HG03066 (cell line): ENCODE results near the gene KCTD16.

Experiments used
- ATAC-seq: cut with Tn5 transposase; IDR thresholded peaks from one replicate; pipeline ENCODE4 v1.9.1; 2021; ENCODE audit warnings: low read depth; ENCODE audit not compliant: unreplicated experiment

The KCTD16 gene

DNA sequence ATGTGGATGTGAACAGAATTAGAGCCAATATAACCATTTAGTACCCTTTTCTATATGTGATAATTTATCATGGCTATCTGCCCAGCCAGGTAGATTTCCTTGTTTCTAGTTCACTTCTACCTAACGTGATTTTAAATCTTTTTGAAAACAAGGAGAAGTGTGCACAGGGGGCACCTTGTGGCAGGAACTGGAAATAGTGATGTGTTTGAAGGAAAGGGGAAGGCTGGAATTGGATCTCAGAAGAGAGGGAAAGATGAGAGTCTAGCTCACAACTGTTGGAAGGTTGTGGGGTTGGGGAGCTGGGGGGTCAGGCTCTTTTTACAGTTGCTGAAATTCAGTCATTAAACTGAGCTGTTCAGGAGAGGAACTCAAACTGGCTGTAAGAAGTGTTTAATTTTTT is 219.5 kb downstream of the KCTD16 start:
- no peak for ATAC-seq

DNA sequence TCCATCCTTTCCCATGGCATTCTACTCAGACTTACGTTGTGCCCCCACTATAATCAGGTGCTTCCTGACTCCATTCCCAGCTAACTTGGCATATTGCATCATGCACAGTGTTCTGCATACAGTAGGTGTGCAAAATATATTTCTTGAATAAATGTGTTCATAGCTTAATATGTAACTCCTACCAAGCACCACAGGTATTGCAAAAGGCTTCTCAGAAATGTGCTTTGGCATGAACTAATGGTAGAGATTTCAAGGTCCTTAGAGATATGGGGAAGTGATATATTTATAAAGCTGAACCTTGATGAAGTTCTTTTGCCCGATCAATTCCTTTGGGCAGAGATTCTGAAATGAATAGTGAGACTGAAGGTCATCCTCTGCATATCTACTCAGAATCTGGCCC is 220.4 kb downstream of the KCTD16 start:
- ATAC-seq = no peak

DNA sequence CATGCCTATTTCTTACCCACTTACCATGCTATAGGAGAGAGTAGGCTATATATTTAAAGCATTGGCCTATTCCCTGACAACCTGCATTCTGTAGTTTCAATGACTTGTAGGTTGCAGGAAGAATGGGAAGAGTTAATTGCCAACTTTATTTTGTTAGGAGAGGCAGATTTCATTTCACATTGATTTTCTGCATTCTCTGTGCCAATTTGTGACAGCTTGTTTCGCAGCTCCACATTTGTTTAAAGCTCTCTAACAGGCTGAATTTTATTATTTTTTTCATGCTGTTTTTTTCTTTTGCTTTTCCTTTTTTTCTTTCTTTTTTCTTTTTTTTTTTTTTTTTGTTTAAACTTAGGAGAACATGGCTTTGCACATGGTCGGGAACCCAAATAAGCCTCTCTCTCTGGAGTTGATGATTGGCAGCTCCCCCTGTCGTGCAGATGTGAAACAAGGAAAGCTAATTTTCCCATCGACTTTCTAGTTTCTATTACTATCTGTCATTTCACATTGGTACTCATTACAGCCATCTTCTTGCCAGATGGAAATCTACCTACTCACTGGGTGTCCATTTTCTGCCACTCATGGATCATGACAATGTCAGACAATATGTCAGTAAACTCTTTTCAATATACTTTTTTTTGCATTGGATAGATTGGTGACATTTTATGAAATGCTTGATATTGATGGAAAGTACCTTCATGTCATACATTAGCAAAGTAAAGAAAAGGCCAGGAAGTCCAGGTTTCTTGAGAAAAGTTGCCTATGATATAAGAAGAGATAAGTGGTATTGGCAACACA is 223.2 kb downstream of the KCTD16 start:
- ATAC-seq = no peak

DNA sequence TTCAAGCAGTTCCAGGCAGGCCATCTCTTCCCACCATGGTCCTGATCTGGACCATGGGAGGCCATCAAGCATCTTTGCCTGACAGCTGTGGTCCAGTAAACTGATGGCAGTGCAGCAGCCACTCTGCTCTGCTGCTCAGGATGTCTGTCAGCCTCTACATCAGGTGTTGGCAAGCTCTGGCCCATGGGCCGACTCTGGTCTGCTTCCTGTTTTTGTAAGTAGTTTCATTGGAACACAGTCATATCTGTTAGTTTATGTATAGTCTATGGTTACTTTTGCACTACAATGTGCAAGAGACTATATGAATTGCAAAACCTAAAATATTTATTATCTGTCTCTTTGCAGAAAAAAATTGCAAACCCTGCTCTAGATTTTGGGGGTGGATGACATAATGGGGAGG is 225.0 kb downstream of the KCTD16 start:
- no peak for ATAC-seq

DNA sequence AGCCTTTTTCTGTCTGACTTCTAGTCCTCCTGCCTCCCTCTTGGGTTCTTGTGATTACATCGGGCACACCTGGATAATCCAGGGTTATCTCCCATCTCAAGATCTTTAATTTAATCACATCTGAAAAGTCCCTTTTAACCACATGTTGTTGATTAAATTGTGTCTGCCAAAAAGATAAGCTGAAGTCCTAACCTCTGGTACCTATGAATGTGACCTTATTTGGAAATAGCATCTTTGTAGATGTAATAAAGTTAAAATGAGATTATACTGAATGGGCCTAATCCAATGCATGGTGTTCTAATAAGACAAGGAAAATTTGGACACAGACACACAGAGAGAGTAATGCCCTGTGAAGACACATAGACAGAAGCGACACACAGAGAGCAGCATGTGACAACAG is 232.4 kb downstream of the KCTD16 start:
- no peak for ATAC-seq

DNA sequence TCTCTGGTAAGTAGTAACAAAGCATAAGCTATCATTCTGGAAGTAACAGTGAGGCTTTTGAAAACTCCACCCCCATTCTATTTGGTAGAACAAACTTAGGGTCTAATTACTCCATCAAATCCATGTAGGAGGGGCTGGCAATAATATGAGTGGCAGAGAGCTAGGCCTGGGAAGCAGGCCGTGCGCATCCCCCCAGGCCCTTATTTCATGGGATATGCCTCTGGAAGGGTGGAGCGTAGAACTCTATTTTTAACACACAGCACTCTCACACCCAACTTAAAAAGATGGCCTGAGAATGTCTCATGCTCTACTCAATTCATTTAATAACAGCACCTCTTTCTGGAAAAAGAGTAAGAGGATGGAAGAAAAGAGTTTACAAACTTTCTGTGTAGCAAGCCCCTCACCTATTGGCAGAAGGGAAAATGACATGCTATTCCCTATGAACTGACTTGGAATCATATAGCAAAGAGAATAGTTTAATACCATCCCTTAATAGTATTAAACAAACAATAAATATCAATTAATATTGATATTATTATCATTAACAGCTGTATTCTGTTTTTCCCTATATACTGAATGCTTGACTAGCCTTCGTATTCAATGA is 233.2 kb downstream of the KCTD16 start:
- ATAC-seq = no peak

DNA sequence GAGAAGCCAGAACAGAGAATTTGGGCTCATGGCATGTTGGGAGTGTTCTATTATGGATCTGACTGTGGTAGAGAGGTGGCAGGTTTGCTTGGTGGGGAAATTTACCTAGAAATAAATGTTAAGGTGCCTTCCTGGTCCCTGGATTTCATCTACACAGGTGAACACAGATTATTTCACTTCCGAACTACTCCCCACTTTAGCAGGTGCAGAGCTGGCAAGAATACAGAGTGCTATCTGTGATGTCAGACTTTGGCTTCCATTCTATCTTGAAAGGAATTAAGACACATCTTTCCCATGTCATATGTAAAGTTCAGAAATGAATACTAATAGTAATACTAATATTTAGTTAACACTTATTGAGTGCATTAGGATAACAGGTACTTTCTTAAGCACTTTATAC is 234.0 kb downstream of the KCTD16 start:
- no peak for ATAC-seq

DNA sequence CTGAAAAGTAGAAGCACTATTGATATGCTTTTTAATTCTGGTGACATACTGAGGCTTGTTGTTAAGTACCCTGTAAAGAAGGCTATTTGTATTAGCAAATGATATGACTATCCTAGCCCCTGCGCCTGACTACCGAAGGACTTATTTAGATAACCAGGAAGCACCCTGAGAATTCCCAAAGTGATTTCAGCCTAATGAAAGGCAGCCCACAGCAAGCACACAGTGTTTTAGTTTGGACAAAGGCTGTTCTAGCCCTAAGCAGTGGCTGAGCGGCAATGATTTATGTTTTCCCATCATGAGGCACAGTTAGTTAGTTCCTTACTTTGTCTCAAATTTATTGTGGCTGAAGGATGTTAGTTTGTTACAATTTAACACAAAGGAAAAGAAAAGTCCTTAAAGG is 235.3 kb downstream of the KCTD16 start:
- ATAC-seq = no peak

DNA sequence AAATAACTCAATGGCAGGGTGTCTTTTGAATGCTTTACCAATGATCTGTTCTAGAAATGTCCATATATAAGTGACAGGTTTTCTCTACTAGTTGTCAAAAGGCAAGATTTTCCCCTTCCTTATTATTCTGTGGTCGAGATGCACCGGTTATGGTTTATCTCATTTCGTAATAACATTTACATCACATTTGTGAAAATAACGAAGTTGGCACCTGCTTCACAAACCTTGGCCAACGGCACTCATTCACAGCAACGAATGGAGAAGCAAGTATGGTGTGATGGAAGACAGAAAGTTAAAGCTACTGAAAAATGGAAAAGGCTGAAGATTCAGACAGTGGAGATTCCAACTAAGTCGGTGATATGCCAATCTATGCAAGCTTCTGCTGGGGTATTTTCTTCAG is 235.8 kb downstream of the KCTD16 start:
- ATAC-seq = no peak

DNA sequence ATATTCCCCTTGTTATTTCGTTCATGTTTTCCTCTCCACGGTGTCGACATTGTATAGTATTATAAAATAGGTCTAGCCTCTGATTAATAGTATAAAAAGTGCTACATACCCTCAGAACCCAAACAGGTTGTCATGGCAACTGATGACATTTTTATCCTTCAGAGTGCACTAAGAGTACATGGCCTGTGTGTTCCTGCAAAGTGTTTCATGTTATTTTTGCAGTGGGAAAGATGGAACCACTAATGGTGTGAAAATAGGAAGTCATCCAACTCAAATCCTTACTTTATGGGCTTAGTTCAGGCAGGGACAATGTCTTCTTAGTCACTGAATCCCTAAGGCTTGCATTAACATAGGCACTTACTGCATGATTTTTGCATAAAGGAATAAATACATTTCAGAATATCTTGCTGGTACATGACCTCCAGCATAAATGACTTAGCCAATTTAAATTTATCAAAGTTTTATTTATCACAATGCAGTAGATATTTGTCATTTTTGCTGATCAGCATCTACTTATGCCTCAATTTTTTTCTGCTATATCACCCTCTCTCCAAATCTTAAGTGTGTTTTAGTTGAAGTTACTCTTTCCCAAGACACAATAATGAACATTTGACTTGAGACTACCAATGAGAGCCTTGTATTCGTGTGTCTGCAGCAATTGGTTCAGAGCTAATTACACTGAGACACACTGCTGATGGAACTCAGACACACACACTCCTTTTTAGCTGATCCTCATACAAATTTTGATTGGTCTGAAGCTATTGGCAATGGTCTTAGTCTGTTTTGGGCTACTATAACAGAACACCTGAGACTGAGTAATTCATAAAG is 243.7 kb downstream of the KCTD16 start:
- ATAC-seq = no peak

DNA sequence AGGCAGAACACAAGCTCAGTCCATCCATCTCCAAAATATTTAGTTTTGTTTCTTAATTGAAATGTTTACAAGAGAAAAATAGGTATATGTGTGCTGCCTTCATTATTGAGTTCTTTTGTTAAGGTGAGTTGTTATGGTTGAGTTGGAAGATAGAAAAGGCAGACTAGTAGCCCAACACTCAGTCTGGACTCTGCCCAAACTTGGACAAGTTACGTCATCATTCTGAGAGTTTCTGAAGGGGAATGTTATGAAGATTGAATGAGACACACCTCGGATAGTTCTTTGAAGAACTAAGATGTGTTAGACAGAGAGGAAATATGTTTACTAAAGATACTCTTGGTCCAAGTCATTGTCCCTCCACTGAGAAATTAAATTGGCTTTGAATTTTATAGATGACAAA is 245.5 kb downstream of the KCTD16 start:
- ATAC-seq = no peak

DNA sequence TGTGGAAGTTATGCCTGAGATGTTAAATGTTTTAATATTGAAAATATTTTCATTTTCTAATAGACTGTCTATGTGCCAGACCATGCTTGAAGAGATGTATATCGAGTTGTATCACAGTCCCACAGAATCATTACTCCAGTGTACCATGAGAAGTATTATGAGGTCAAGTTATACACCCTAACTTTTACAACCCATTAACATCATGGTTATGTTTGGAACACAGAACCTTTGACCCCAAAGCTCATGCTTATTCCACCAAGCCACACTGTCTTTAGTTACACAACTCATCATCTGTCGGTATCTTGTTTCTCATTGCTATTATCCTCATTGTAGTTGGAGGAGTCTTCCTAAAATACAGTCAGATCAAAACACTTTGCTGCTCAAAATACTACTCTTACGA is 248.0 kb downstream of the KCTD16 start:
- no peak for ATAC-seq

DNA sequence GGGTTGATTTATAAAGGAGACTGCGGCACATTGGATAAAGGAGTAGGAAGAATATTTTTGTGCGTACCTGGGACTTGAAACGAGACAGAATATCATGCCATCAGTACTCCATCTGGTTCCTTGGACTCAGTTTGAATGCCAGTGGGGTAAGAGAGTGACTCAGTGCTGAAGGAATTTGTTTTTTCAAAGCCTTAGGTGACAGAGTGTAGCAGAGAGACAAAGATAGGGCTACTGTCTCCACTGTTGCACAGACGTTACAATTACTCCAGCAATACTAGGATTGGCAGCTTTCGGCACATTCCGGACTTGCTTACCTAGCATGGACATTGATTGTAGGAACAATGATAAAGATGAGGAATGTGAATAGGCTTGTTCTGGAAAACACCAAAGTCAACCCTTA is 250.7 kb downstream of the KCTD16 start:
- ATAC-seq = no peak

DNA sequence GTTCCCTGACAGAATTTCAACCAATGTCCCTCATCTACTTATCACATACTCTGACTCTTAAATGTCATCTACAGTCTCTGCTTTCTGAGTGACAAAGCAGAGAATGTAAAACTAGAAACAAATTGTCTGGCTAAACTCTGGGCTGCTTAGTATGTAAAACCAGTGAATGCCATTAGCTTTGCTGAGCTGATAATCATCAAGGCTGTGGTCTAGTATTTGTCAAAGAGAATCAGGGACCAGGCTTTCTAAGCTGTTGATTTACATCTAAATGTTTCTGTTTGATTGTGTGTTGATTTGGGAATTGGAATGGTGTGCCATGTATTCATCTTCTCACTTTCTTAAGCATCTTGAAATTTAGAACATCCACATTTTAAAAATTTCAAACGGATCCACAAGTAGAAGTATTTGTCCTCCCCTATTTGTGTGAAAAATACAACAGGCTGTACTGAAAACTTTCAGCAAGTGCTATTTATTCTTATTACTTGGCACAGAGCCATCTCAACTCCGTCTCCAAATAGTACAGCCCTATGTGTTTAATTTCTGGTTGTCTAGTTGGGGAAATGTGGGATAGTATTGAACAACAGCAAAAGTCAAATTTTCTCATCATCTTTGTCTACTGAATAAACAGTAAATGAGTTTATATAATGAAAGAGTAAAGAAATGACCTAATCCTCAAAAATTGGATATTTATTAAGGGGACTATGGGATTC is 251.5 kb downstream of the KCTD16 start:
- ATAC-seq = no peak

DNA sequence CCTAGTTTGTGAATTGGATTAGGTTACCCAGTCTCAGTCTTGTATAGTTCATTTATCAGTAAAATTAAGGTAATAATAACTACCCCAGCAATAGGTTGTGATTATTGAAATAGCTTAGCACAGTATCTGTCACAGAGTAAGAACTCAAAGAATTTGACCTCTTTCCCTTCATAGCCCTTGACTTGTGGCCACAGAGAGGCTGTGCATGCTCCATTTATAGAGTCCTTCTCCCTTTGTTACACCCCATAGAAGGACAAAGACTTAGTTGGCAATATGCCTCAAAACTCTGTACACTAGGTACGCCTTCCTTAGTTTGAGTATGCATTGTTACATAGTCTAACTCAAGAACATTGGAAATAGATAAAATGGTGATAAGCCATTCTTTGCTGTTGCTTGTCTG is 257.2 kb downstream of the KCTD16 start:
- ATAC-seq = no peak

DNA sequence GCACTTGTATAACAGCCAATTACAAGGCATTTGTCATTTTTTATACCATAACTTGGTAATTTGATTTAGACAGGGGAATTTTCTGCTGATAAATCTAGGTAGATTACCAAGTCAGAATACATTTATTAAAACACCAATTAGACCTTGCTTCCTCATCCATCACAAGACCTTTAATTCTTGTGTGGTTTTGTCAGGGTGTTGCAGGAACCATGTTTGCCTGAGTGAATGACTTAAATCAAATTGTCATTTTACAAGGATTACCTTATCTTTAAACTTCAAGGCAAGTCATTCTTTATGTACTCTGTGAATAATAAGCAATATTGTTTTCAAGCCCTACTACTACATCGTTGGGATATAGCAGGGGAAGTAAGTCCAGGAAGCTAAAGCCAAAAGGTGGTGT is 257.7 kb downstream of the KCTD16 start:
- no peak for ATAC-seq

DNA sequence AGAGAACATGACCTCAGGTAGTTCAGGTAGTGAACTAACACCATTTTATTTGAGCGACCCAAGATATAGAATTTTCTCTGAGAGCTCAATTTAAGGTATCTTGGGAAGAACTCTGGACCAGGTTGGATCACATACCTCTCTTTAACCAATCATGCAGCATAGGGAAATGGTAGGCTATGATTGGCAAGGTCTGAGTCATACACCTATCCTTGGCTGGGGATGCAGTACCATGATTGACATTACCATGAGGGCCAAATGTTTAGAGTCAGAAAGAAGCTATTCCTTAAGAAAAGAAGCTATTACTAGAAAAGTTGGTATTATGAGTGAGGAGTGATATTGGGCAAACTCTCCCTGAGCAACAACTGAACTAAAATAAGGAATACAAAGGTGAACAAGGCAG is 258.7 kb downstream of the KCTD16 start:
- no peak for ATAC-seq

DNA sequence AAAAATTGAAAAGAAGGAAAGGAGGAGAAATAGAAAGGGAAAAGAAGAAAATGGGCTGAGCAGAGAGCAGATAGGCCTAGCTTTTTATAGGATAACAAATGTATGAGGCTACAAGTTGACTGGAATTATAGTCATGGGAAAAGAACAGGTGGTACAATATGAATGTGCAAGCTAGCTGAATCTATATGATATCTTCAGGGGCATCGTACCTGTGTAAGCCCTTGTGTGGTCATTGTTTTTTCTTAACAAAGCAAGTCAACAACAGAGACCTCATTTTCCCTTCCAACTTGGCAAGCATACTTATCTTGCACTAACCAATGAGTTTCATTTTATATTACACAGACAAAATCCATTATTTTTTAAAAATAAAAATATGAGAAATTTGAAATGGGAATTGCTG is 259.2 kb downstream of the KCTD16 start:
- no peak for ATAC-seq

DNA sequence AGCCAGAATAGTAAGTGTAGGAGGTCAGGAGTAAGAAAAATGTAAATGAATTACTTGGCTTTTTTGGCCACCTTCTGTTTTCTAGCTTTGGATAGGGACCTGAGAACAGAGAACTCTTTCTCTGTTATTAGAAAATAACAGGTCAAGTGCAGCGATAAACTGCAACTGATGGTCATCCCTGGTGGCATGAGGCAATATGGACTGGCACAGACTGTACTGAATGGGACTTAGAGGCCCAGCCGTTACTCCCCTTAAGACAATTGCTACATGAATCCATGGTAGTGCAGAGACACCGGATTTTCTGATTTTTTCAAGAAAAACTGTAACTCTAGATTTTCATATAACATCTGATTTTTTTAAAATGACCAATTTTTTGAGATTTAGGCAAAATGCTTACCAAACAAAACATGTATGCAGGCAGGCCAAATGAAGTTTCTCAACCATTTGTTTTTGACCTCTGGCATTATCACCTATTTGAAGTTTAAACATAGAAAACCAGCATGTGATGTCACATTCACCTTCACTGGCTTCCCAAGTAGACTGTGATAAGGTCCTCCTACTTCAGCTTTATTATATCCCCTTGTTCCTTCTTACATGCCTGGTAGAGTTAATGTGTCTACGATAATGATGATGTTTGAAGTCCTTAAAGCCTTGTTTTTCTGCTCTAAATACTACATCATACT is 262.6 kb downstream of the KCTD16 start:
- no peak for ATAC-seq

DNA sequence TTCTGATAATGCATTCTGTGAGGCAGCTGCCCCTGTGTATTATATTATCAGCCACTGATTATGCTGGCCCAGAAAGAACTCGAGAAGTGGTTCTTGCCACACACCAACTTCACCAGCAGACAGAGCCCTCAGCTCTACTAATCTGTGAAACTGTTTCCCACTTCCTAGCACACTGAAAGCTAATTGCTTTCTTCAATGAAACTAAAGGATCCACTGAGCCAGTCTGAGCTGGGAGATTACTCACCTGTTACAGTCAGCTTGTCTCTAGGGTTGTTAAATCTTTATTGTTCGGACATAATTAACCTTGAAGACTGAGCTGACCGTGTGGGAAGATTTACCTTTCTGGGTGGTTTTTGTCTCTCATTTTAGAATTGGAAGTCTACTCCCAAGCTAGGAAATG is 263.2 kb downstream of the KCTD16 start:
- ATAC-seq = no peak
